GM21576 (cell line): ENCODE results near the gene CFAP210.

Source experiments
- ATAC-seq: cut with Tn5 transposase; IDR thresholded peaks from one replicate; pipeline ENCODE4 v1.9.1; 2021; ENCODE audit warnings: mild to moderate bottlenecking, moderate library complexity; ENCODE audit not compliant: unreplicated experiment

CFAP210 gene

DNA sequence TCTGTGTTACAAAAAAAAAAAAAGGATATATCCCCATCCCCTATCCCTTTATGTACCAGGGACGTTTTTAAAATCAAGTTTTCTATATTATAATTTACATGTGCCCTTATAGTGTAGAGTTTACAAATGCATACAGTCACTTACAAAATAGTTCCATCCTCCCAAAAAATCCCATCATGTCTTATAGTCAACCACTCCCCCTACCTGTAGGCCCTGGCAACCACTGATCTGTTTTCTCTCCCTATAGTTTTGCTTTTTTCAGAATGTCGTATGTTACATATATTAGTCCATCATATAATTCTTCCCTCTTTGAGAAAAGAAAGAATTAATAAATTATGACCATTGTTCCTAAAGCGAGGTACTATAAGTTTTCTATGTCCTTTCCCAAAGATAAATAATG, 17.8 kb downstream of the CFAP210 start:
- ATAC-seq = no peak

DNA sequence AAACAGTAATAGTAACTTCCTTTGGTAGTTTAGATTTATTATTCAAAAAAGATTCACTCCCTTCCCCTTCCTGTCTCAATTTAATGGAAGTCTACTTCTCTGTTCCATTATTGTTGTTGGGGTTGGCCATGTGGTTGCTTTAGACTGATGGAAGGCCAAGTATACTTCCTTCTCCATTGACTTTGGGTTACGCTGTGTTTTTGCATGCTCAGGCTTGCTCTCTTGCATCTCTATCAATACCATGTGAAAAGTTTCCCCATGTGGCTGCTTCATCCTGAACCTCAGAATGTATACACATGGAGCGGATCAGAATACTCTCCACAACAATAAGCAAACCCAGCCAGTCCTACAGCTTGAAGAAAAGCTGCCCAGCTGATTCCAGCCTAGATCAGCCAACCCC, 20.3 kb downstream of the CFAP210 start:
- ATAC-seq = no peak

DNA sequence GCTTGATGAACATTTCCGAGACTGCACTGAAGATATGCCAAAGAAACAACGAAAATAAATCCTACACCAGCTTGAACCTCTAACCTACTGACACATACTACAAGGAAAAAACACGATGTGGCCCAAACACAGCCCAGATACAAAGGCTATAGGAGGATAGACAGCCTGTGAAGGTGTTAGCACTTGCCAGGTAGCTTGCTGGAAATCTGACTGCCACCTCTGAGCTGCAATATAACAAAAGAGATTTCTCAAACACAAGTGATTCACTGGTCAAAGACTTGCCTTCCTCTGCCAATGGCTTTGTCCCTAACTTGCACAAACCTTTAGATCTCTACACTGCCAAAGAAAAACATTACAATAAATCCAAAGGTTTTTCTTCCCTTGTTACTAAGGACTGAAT, 21.1 kb downstream of the CFAP210 start:
- ATAC-seq = no peak

DNA sequence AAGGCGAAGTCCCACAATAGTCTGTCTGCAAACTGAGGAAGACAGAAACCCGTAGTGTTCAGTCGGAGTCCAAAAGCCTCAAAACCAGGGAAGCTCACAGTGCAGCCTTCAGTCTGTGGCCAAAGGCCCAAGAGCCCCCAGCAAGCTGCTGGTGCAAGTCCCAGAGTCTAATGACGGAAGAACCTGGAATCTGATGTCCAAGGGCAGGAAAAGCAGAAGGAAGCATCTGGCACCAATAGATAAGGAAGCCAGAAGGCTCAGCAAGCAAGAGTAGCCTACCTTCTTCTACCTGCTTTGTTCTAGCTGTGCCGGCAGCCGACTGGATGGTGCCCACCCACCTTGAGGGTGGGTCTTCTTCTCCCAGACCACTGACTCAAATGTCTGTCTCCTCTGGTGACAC, 21.8 kb downstream of the CFAP210 start:
- ATAC-seq = no peak

DNA sequence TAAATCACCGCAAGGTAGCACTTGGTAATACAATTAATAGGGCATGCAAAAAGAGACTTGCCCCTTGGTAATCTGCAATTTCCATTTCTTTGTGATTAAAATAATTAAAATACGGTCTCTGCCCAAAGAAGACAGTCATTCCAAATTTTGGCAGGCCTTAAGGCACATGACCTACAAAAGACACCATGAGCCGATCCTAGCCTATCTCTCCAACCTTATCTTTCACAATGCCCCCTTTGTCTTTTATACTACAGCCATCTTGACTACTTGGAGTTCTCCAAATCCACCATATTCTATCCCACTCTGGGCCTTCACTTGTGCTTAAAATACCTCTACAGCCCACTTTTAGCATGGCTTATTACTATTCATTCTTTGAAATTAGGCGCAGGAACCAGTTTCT, 23.3 kb downstream of the CFAP210 start:
- ATAC-seq = no peak

DNA sequence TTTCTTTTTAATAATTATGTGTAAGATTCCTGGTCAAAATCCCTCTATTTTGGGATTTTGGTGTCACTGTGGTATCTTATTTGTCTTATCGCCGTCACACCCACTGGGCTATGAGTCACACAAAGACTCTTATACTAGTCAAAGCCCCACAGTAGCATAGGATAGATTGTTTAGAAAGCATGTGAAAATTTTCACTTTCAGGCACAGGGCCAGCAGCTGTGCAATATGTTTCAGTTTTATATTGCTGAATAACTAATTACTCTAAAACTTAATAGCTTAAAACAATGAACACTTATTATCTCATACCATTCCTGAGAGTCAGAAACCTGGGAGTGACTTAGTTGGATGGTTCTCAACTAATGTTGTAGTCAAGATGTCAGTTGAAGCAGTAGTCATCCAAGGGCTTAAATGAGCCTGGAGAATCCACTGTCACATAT, 24.0 kb downstream of the CFAP210 start:
- ATAC-seq = no peak

DNA sequence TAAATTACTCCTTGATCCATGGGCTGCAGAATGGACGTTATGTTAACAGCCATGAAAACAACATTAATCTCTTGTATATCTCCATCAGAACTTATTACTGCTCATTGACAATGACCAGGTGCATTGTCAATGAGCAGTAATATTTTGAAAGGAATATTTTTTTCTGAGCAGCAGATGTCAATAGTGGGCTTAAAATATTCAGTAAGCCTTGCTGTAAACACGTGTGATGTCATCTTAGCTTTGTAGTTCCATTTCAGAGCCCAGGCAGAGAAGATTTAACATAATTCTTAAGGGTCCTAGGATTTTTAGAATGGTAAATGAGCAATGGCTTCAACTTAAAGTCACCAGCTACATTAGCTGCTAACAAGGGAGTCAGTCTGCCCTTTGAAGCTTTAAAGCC, 26.6 kb downstream of the CFAP210 start:
- ATAC-seq = no peak

DNA sequence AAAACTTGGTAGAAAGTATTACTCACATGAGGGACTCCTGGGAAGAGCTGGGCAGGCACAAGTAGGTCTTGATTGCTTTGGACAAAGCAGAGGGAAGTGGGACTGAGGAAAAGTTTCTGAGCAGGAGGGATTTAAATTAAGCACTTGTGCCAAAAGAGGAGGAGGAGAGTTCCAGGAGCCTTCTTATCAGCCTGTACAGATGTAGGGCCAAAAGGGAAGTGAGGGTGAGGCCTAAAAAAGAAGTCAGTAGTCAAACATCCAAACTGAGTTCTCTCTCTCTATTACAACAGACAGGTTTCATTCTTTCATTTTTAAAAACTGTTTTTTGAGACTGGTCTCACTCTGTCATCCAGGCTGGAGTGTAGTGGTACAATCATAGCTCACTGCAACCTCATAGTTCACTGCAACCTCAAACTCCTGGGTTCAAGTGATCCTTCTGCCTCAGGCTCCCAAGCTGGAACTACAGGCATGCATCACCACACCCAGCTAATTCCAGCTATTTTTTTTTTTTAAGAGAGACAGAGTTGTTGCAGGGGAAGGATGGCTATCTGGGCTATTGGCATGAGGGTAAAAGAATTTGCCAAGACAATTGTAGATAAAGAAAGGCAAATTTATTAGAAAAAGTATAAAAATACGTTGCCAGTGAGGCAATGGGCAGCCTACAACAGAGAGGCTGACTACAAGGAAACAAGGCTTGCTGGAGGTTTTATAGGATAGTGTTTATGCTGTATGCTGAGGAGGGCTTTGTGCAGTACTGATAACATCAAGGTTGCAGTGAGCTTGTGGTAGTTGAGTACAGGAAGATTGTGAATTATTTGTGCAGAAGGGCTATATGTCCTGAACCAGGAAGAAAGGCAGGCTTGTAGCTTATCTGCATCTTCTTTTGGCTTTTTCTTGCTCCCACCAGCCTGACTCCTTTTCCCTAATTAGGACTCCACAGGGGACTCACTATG, 29.0 kb downstream of the CFAP210 start:
- ATAC-seq = no peak

DNA sequence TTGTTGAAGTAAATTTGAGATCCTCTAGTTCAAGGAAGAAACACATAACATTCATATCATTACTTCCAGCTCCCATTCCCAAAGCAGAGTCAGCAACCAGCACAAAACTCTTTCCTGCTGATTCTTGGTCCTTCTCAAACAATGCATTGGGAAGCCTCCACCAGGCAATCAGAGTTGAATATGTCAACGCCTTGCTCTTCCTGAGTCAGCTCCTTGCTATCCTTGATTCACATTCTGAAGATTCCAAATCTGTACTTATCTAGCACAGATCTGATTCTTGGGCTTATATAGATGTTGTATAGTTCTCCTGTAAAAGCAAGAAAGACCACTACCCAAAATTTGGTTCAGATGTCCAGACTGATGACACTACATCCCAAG, 29.6 kb downstream of the CFAP210 start:
- ATAC-seq = no peak

DNA sequence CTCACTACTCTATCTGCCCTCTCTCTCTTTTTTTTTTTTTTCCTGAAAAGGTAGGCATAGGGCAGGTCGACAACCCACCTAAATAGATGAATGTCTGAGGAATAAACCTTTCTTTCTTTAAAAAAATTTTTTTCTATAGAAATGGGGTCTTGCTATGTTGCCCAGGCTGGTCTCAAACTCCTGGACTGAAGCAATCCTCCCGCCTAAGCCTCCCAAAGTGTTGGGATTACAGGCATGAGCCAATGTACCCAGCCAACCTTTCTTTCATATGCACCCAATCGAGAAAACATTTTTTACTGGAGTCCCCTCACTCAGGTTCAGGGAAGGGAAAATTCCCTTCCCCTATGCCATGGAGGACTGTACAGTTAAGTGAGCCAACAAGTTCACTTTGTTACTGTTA, 31.0 kb downstream of the CFAP210 start:
- no peak for ATAC-seq

DNA sequence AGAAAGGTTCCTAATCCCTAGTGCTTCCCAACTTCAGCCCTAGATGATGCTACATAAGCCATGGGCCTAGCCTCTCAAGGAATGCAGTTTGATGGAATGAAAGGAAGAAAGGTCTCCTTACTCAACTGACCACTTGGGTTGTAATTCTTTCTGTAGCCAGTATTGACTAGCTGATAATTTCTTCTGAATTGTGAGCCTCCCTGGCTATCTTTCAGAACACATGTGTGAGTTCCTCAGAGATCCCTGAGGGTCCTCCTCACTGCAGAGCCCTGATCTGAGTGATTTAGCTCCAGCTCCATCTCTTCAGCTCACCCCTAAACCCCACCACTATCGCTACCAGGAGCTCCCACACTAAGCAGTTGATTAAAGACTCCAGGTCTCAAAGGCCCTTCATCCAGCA, 31.5 kb downstream of the CFAP210 start:
- no peak for ATAC-seq

DNA sequence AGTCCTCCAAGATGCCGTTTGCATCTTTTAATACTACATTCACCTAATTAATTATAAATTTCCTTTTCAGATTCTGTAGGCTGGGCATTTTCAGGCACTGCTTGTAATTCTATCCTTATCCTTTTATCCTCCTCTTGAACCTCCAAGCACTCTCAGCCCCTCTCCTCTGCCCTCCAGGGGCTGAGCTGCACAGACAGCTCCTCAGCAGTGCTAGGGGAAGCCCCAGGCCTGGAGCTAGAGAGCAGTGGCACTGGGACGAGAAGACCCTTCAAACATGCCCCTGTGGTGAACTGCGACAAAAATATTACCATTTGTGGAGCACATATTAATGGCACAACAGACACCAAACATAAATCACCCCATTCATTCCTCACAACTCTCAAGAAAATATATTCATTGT, 32.9 kb downstream of the CFAP210 start:
- ATAC-seq = no peak

DNA sequence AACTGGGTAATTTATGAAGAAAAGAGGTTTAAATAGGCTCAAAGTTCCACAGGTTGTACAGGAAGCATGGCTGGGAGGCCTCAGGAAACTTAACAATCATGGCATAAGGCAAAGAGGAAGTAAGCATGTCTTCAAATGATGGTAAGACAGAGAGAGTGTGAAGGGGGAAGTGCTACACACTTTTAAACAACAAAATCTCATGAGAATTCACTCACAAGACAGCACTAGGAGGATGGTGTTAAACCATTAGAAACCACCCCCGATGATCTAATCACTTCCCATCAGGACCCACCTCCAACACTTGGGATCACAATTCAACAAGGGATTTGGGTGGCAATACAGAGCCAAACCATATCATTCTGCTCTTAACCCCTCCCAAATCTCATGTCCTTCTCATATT, 34.9 kb downstream of the CFAP210 start:
- no peak for ATAC-seq

DNA sequence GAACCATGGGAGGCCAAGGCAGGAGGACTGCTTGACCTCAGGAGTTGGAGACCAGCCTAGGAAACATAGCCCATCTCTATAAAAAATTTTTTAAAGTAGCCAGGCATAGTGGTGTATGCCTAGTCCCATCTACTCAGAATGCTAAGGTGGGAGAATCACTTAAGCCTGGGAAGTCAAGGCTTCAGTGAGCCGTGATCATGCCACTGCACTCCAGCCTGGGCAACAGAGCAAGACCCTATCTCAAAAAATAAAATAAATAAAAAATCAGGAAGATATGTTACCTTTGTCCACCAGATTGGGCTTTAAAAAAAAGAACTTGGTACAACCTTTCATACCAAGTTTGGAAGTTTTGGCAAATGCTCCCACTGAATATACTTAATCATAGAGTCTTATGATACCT, 35.3 kb downstream of the CFAP210 start:
- ATAC-seq = no peak

DNA sequence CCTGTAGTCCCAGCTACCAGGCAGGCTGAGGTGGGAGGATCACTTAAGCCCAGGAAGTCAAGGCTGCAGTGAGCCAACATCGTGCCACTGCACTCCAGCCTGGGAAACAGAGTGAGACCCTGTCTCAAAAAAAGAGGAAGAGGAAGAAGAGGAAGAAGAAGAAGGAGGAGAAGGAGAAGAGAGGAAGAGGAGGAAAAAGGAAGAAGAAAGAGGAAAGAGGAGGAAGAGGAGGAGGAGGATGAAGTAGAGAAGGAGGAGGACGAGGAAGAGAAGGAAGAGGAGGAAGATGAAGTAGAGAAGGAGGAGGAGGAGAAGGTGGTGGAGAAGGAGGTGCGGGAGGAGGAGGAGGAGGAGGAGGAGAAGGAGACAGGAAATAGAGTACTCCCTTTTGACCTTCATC, 38.0 kb downstream of the CFAP210 start:
- no peak for ATAC-seq

DNA sequence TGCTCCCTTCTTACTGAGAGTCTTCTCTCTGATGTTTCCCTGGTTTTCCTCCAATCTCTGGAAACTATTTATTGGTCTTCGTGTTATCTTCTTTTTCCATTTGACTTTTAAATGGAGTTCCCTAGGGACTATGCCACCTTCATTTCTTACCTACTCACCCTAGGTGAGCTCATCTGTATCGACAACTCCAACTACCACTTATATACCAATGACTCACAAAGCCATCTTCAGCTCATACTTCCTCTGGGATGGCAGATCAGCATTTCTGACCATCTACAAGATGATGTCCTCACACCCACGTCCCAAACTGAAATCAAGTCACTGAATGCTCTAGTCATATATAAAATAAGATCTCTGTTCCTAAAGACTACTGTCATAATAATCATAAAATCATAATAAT, 40.6 kb downstream of the CFAP210 start:
- ATAC-seq = no peak

DNA sequence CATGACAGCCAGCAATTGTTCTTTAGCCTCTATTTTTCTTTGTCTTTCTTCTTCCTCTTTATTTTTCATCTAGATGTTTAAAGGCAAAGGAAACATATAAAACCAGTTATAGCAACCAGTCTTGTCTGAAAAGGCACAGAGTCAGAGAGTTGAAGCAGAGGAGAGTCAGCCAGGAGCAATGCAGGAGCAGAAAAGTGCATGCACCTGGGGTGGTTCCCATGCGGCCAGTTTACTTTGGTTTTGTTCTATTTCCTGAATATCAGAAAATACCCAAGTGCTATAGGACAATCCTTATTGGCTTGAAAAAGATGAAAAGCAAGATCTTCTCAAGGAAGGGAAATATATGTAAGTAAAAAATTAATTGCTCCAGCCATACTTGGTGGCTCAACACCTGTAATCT, 44.9 kb downstream of the CFAP210 start:
- ATAC-seq = no peak

DNA sequence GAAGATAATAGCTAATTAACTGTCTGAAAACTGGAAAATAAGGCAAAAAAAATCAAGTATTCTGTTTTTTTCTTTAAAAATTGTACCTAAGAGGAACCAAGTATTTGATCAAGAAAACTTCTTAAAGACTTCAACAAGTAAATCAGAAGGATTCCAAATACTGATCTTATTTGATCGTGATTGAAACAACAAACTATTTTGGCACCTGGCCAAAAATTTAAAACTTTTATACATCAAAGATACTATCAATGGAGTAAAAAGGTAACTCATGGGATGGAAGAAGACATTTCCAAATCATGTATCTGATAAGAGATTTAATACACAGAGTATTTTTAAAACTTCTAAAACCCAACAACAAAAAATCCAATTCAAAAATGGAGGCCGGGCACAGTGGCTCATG, 46.7 kb downstream of the CFAP210 start:
- no peak for ATAC-seq

DNA sequence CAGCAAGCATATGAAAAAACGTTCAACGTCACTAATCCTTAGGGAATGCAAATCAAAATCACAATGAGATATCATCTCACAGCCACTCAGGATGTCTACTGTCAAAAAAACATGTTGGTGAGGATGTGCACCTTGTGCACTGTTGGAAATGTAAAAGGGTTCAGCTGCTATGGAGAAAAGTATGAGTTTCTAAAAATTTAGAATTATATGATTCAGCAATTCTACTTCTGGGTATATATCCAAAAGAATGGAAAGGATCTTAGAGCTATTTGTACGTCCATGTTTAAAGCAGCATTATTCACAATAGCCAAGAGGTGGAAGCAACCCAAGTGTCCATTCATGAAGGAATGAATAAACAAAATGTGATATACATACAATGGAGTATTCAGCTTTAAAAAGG, 50.0 kb downstream of the CFAP210 start:
- ATAC-seq = no peak

DNA sequence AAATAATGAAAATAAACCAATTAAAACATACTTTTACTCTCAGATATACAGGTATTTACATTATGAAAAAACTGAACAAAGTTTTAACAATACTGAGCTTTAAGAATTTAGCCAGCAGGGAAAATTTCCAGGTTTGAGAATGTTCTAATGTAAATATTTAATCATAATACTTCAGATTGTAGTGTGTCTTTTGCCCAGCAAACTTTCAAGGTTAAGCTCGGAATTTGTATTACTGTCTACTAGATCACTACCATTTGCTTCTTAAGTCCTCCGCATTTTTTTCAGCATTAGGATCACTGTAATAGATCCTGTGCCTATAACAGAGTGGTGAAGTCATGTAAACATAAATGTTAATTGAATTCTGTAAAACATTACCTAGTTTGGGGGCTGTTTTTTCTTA, 52.7 kb downstream of the CFAP210 start:
- ATAC-seq = no peak

DNA sequence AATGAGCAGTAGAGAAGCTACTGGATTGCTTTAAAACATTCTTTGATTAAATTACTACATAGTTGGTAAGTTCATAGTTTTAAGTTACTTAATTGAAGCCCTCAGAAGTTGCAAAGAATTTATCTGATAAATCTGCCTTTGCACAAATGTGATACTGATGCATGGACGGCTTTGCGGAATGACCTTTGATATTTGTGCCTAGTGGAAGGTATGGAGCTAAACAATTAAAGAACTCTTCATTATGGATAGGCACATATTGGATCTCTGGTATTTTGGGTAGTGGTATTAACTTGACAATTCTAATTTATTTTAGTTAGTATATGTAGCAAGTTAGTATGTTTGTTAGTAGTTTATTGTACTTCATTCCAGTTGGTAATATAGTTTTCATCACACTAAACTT, 54.1 kb downstream of the CFAP210 start:
- no peak for ATAC-seq

DNA sequence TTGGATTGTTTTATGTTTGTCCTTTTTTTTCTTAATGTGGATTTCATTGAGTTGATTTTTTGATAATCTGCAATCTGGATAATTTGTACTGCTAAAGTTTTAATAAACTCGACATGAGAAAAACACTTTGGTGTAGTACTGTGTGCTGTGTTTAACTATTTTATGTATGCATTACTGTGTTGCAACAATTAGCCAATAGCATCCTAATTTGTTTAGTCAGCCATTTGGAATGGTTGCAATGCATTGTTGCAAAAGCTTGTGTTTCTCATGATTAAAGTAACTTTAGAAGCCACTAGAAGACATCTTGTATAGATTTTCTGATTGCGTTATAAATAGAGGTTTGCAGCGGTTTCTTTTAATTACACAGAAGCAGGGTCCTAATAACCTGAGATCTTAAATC, 56.6 kb downstream of the CFAP210 start:
- ATAC-seq = no peak
